HepG2 (cell line): ENCODE data around the gene SRBD1. TPM values are rescaled to one million over a fixed set of nuclear protein-coding genes. Genes with fewer than 3 reads are reported as not detected.

Source experiments
- ATAC-seq: fragments of 200-7000 bp; cut with Tn5 transposase; 3 replicates; pipeline ENCODE4 v1.9.1; 2020; ENCODE audit warnings: mild to moderate bottlenecking, moderate library complexity
- BruUV-seq: library from RNA; stranded (reverse); fragments of 400-500 nt; replicated peaks from 2 replicates; lab custom pipeline; 2021; lab: Mats Ljungman, UMichigan
- CTCF ChIA-PET: fragments of 300-600 bp; formaldehyde crosslinking; extraction: SDS; loops from one replicate; lab custom pipeline; 2021; ENCODE audit warnings: low total read pairs, inconsistent platforms, low intra/inter-chr PET ratio; lab: Yijun Ruan, JAX
- POLR2A ChIA-PET: fragments of 350-600 bp; sonication (Branson Sonifier 250); formaldehyde crosslinking; loops from one replicate; lab custom pipeline; 2020; ENCODE audit warnings: antibody characterized with exemption, inconsistent platforms; lab: Yijun Ruan, JAX
- DNase-seq: peaks from one replicate; pipeline ENCODE4 v3.0.0-alpha.2; 2015; ENCODE audit warnings: low spot score
- FAIRE-seq: peaks from 3 replicates; lab custom pipeline; 2011; peaks lifted over from hg19 to GRCh38; lab: Jason Lieb, UNC
- H2AFZ ChIP-seq: one replicate; pipeline ENCODE4 v1.6.1; 2011; ENCODE audit warnings: low read length, inconsistent platforms
- H3K27ac ChIP-seq: fragments of 300-600 bp; 3 replicates; pipeline ENCODE4 v1.8.0; 2011; ENCODE audit warnings: mixed run types, mild to moderate bottlenecking, mixed read lengths, low read length, inconsistent platforms; ENCODE audit not compliant: insufficient read depth; ENCODE audit errors: extremely low read length
- H3K27me3 ChIP-seq, 2 experiments: fragments of 200-600 bp in 1 of 2; 2 replicates in 1 of 2; 3 replicates in 1 of 2; pipeline versions ENCODE4 v1.6.0 to v1.8.0; 2011; ENCODE audit warnings: low read length in 2 of 2, mild to moderate bottlenecking in 2 of 2, moderate library complexity in 2 of 2, inconsistent platforms in 1 of 2; ENCODE audit not compliant: insufficient read depth in 2 of 2, control insufficient read depth in 1 of 2
- H3K36me3 ChIP-seq, 2 experiments: fragments of 200-600 bp in 1 of 2; replicated peaks in 1 of 2; 2 replicates in 1 of 2; 3 replicates in 1 of 2; pipeline versions ENCODE4 v1.5.1 to v1.8.0; 2011; ENCODE audit warnings: low read length in 2 of 2, inconsistent platforms in 1 of 2; ENCODE audit not compliant: insufficient read depth in 2 of 2, control insufficient read depth in 1 of 2
- H3K4me1 ChIP-seq: 2 replicates; pipeline ENCODE4 v1.5.1; 2012; ENCODE audit warnings: low read length, inconsistent platforms; ENCODE audit not compliant: insufficient read depth
- H3K4me2 ChIP-seq: 2 replicates; pipeline ENCODE4 v1.6.0; 2011; ENCODE audit warnings: low read depth, low read length, inconsistent platforms
- H3K4me3 ChIP-seq, 3 experiments: fragments of 200-600 bp in 1 of 3; sonication (generic), shearing (Covaris generic) in 1 of 3; replicated peaks in 1 of 3; 2 replicates each; pipeline ENCODE4 v1.5.1; 2011 to 2016; ENCODE audit warnings: low read length in 3 of 3, inconsistent platforms in 2 of 3, low read depth in 2 of 3, mild to moderate bottlenecking in 2 of 3, control low read depth in 1 of 3, mixed read lengths in 1 of 3; ENCODE audit not compliant: insufficient read depth in 1 of 3
- H3K79me2 ChIP-seq: one replicate; pipeline ENCODE4 v1.6.1; 2011; ENCODE audit warnings: low read length, inconsistent platforms; ENCODE audit not compliant: insufficient read depth
- H3K9ac ChIP-seq: 2 replicates; pipeline ENCODE4 v1.6.0; 2011; ENCODE audit warnings: mild to moderate bottlenecking, low read depth, low read length, inconsistent platforms; ENCODE audit not compliant: insufficient read depth
- H3K9me3 ChIP-seq: 2 replicates; pipeline ENCODE4 v1.5.1; 2012; ENCODE audit warnings: mild to moderate bottlenecking, low read length
- H4K20me1 ChIP-seq: 2 replicates; pipeline ENCODE4 v1.6.0; 2011; ENCODE audit warnings: inconsistent platforms, mild to moderate bottlenecking, low read length, moderate library complexity; ENCODE audit not compliant: insufficient read depth
- CSRNP2 ChIP-seq: sonication (generic); formaldehyde crosslinking; conservative IDR thresholded peaks from 2 replicates; pipeline ENCODE4 v1.8.0; 2022; ENCODE audit warnings: low read depth, missing genetic modification reagents
- HIC2 ChIP-seq: sonication (generic); formaldehyde crosslinking; IDR thresholded peaks from 2 replicates; pipeline ENCODE4 v1.9.0; 2022; ENCODE audit warnings: low read depth, missing genetic modification reagents
- THAP11 ChIP-seq: IDR thresholded peaks from 2 replicates; pipeline ENCODE4 v1.6.1; 2016; ENCODE audit warnings: missing biosample characterization, missing genetic modification reagents
- ZHX2 ChIP-seq, 2 experiments: sonication (generic) in 1 of 2; formaldehyde crosslinking in 1 of 2; IDR thresholded peaks; 2 replicates each; pipeline versions ENCODE4 v1.6.1 to v1.9.0; 2014 to 2022; ENCODE audit warnings: antibody characterized with exemption in 1 of 2, borderline replicate concordance in 1 of 2, inconsistent platforms in 1 of 2, low read depth in 1 of 2, missing genetic modification reagents in 1 of 2
- WGBS: methylation state at CpG from one replicate; pipeline ENCODE4 v1.1.6; 2017; ENCODE audit warnings: low lambda C conversion rate; 5-methylcytosine and 5-hydroxymethylcytosine counted together
- in situ Hi-C: cut with HindIII; loops from 2 replicates; pipeline ENCODE4 v1.10.0; 2017; ENCODE audit warnings: low pct_unique_long_range_greater_than_20kb; ENCODE audit not compliant: extremely low pct_ligation_motif_present
- intact Hi-C: fragments of 100-400 bp; cut with micrococcal nuclease; formaldehyde crosslinking; loops from one replicate; pipeline ENCODE4 v1.10.0; 2022; ENCODE audit not compliant: unreplicated experiment
- polyA plus RNA-seq, 8 experiments: library from polyadenylated mRNA; depleted of rRNA in 3 of 8; stranded (reverse) in 7 of 8; unstranded in 1 of 8; fragments of >200 nt; fragmentation: Illumina TruSeq in 4 of 8; extraction: Trizol in 4 of 8; gene quantifications; 2 replicates each; pipeline versions ENCODE4 v1.2.1 to v1.2.3, GENCODE V29; 2011 to 2016; ENCODE audit warnings: low read depth in 4 of 8, missing spikeins in 1 of 8, mixed read lengths in 1 of 8; ENCODE audit not compliant: insufficient read depth in 1 of 8
- total RNA-seq, 5 experiments: library from RNA; depleted of rRNA; stranded (reverse); fragments of >200 nt; fragmentation: Illumina TruSeq; extraction: Trizol; gene quantifications; 2 replicates each; pipeline ENCODE4 v1.2.3, GENCODE V29; 2016; ENCODE audit warnings: low read depth in 1 of 5

SRBD1 gene
- total and polyA plus RNA-seq, 2 of the 13 experiments (the other 11 are each of a cell fraction or from before 2014, with no cell fraction given): 3.2 to 23.9 TPM

- Histone ChIP-seq H3K9ac (no peak overlapping the region), H3K4me1 (no peaks in the 10 kb centered on the region), H2AFZ (no peak overlapping the region), H3K27ac (no peak overlapping the region), H4K20me1 (no peaks in the 10 kb centered on the region), H3K4me2 (no peak overlapping the region), H3K4me3 (no peak overlapping the region), H3K36me3 (no peaks in the 10 kb centered on the region; a peak in 2 of 5 replicates), H3K79me2 (no peaks in the 10 kb centered on the region), H3K9me3 (no peaks in the 10 kb centered on the region), H3K27me3 (no peaks in the 10 kb centered on the region)
- FAIRE-seq (no peak), DNase-seq (no peak), ATAC-seq (no peak)
- ChIA-PET CTCF (no interaction called here), POLR2A (no interaction called here)
- 100% methylated on average over 1 of the region's 1 CpG for WGBS
- TF ChIP-seq THAP11 (CRISPR knock-in tag) (no peak), ZHX2 (IDR thresholded peaks at IDR 0.05; ENCODE audit: low read depth) (no peak), ZHX2 (CRISPR knock-in tag; IDR thresholded peaks at IDR 0.05; ENCODE audit: borderline replicate concordance) (no peak), HIC2 (CRISPR knock-in tag) (no peak), CSRNP2 (CRISPR knock-in tag) (no peak)
- in situ Hi-C loops (no loop called here), intact Hi-C loops (no loop called here)
- BruUV-seq: no TSS peak
These were observed 166.0 kb downstream of the SRBD1 start for GRCh38 chr2:45445037-45445436.
